Stimulated activated CD8-positive, alpha-beta memory T cell treated with anti-CD3 and anti-CD28 coated beads, Interleukin-12 subunit alpha, Interleukin-12 subunit beta, amount 100 ng/mL, for 24 hours (primary cell): ENCODE data around the gene SEMA4C.
A peak's percentile ranks its signal among the peaks of the same experiment; 100 is the strongest.

Experiments used
- DNase-seq: peaks from one replicate; pipeline ENCODE4 v3.0.0-alpha.2; 2020; ENCODE audit errors: extremely low read depth

Gene SEMA4C

DNA sequence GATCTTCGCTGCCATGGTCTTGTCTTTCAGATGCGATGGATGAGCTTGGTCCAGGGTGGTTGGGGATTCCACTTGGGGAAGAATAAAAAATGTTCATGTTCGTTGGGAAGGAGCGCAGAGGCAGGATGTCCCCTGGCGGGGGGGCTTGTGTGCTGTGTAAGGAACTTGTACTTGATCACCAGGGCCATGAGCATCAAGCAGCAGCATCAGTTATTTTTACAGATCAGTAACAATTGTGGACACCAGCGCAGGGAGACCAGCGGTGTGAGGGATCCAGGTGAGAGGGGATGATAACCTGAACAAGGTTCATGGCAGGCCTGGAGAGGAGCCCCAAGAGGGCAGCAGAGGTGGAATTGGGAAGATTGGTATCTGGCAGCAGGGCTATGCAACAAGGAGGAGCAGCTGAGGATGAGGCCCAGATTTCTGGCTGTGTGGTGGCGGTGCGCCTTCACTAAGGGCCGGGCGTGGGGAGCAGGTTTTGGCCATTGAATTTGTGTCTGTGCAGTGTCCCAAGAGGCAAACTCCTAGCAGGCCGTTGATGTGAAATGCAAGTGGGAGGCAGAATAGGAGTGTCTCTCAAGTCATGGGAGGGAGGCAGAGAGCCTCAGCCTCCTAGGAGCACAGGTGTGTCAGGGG, 49.9 kb downstream of the SEMA4C start:
- DNase-seq, result no peak

DNA sequence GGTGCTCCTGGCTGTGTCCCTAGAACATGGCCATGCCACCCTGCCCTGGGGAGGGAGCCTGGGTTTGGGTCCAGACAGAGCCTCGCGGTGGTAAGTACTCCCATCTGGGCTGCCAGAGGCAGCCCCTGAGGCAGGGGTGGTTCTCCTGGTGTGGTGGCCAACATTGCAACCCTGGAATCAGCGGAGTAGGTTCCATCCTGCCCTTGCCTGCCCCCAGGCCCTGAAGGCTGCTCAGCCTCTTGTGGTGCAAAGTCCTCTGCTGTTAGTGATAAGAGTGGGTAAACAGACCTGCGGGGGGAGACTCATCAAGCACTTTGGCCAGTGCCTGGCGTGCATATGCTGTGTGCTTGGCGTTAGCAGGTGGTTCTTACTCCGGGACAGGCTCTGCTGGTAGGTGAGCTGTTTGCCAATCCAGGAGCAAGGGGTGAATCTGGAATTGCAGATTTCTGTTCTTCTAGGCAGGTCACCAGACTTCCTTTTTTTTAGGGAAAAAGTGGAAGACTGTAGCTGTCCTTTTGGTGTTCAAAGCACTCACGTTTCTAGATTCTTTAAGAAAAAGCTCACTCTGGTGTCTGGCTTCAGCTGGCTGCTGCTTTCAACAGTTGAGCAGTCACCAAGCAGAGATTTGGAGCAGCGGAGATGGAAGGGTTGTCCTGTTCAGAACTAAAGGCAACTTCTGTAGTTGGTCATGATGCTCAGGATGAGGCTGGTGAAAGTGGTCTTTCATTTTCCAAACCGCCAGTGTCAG, 50.6 kb downstream of the SEMA4C start:
- DNase-seq, result no peak

DNA sequence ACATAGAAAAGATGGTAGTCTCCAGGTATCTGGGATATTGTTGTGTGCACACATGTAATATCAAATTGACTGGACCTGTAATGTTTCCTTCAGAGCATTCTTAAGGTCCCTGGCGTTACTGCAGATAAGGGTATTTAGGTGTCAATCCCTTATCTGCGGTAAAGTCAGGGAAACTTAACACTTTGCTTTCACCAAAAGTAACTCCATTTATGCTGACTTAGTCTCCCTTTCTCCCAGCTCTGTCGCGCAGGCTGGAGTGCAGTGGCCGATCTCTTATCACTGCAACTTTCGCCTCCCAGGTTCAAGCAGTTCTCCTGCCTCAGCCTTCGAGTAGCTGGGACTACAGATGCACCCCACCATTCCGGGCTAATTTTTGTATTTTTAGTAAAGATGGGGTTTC, 52.0 kb downstream of the SEMA4C start:
- DNase-seq, result no peak

- DNase-seq, result no peak
Measured at GRCh38 chr2:96816836-96817702, 52.8 kb downstream of the SEMA4C start.

- DNase-seq, result peak; percentile 92
Measured at GRCh38 chr2:96816127-96816835, 53.6 kb downstream of the SEMA4C start, which contains the start of gene CNNM3. Gene CNNM3, plus strand, starts transcription at chr2:96816268. Its CDS starts 10 bp downstream, at chr2:96816278.

DNA sequence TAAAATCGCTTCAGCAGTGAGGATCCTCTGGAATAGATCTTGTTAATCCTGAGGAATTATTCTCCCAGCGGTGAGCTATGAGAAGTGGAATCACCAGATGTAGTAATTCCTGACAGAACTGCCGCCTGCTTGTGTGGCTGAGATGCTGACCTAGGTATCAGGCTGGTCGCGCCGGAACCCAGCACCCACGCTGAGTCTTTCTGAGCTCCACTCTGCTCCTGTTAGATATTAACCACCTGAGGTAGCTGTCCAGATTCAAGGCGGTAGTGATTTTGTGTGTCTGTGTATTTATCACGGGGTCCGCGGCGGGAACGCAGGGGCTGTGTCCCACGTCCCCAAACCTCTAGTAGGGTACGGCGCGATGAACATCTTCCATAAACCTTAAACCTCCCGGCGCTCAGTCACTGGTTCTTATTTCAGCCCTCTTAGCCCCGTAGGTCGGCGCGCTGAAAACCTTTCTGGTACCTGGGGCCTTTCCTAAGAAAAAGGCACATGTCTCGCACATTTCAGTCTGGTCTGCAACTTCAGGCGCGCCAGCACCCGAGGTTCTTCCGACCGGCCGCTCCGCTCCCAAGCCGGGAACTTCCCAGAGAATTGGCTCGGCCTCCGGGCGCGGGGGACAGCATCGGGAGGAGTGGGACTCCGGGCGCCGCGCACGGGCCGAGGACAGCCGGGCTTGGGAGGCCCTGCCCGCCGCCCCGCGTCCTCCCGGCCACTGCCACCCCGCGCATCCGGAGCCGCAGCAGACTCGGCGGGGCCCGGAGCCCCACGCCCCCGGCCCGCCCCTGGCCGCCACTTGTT, 54.4 kb downstream of the SEMA4C start:
- no peak for DNase-seq

DNA sequence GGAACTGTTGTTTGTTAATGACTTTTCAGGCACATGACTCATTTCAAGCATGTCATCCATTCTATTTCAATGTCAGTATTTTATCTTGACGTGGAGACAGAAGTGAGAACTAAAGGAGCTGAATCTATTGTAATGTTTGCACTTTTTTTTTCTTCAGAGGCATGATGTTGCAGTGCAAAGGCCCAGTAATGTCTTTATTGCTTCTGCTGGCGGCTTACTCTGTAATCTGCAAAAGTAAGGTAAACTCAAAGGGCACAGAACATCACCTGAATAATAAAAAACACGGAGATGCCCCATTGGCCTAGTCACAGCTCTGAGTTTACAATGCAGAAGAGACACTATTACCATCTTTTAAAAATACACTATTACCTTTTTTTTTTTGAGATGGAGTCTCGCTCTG, 56.2 kb downstream of the SEMA4C start:
- no peak for DNase-seq

GRCh38 chr2:96811917-96812316, 58.0 kb downstream of the SEMA4C start:
- DNase-seq, result no peak

GRCh38 chr2:96810783-96811192, 59.1 kb downstream of the SEMA4C start:
- no peak for DNase-seq

DNA sequence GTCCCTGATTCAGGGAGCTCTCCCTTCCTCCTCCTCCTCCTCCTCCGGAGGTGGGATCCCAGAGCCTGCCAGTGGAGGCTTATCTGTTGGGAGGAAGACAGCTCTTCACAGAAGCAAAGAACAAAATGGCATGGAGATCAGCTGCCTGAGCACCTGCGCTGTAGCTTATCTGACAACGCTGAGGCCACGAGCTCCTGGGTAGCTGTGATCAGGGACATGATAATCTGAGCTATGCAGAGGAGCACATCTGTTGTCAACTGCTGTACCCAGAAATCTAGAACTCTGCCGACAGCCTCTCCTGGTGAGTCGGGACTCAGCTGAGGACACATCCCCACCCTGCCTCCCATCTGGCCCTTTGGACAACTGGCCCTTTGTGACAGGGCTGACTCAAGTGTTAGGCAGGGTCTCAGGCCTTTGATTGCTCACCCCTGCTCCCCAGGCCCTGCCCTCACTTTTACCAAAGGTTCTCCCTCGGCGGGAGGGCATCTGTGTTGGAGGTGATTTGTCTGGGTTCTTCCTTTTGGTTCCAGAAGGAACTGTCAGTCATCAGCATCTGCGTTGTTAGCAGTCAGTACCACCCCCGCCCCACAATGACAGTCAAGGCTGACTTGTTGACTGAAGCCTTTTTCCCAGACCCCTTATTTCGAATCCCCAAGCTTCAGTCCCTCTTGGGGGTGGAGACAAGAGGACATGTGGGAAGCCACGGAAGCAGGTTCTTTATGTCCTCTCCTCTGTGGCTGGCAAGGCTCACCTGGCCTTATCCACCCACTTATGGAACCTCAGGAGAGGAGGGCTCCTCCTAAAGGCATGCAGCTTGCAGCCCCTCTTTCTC, 59.7 kb downstream of the SEMA4C start:
- DNase-seq, result no peak
